NCI-H1417 treated with DMSO at 0.1 percent for 48 hours (cell line): Measurements from ENCODE around the gene VSIG10L2.

ENCODE experiments used
- DNase-seq: peaks from one replicate; lab custom pipeline; 2025; lab: John Stamatoyannopoulos, UW

Gene VSIG10L2

DNA sequence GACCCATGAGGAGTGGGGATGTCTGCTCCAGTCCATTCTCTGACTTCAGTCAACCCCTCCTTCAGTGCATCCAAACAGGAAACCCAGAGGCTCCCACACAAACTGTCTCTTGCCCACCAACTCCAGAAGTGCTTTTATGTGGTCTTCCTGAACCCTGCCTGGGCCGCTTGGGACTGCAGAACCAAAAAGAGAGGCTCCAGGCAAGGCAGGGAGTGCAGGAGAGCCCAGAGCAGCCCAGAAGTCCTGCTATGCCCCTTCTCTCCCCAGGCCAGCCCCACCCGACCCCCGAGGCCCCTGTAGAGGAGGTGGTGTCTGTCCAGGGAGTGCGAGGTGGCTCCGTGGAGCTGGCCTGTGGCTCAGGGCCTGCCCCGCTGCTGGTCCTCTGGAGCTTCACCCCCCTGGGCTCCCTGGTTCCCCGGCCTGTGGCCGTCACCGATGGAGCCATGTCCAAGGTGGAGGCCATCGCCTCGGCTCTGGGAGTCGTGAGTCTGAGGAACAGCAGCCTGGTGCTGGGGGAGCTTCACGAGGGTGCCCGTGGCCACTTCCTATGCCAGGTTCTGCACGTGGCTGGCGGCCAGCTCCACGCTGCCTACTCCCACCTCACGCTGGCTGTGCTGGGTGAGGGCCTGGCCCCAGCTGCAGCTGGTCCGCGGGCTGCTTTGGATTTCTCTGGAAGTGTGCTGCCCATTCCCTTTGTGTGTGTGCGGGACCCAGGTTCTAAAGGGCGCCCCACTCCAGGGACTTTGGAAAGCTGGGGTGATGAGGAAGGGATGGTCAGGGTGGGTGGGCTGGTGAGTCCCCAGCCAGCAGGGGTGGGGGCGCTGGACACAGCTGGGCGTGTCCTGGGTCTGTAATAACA, 1.8 kb downstream of the VSIG10L2 start:
- no peak for DNase-seq

GRCh38 chr11:125948278-125949051, 2.6 kb downstream of the VSIG10L2 start:
- no peak for DNase-seq

DNA sequence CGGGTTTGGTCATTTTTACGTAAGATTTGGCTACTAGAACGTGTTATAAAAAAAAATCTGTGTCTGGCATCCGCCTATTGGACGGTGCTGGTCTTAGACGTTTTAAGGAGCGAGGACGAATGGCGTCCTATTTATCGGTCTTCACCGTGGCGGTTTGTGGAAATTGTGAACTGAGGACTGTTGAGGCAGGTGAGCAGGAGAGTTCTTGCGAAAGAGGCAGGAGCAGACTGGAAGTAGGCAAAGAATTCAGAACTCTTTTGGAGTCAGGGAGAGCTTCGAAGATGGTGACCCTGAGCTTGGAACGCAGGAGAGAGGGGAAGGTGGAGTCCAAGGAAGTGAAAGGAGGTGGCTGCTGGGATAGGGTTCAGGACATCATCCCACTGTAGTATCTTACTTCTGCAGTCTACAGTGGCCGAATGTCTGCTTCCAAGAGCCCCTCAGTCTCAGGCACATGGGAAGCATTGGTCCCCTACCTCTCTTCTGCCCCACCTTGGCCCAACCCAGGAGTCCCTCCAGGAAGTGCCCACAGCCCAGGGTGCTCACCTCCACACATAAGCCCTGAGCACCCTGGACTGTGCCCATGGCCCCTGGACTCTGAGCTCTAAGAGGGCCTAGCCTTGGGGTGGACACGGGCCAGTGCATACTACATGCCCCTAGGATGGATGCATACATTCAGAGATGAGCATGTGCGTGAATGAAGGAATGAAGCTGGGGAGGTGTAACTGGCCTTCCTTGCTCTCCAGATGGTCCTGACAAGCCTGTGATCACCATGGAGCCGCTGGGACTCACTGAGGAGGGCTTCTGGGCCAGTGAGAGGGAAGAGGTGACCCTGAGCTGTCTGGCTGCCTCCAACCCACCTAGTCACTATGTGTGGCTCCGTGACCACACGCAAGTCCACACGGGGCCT, 3.7 kb downstream of the VSIG10L2 start:
- DNase-seq: no peak

DNA sequence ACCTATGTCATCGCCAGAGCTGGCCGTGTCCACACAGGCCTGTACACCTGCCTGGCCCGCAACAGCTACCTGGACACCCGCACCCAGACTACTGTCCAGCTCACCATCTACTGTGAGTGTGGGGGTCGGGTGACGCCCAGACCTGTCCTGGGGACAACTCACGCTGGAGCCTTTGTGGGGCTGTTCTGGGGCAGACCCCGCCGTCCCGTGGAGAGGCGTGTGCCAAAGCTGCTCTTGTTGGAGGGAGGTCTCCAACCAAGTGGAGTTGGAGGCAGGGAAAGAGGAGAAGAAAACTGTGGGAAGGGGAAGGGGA, 4.3 kb downstream of the VSIG10L2 start:
- DNase-seq: no peak

- no peak for DNase-seq
Observed at GRCh38 chr11:125950696-125951651, 5.1 kb downstream of the VSIG10L2 start.

GRCh38 chr11:125951731-125952130, 5.9 kb downstream of the VSIG10L2 start:
- DNase-seq: no peak

DNA sequence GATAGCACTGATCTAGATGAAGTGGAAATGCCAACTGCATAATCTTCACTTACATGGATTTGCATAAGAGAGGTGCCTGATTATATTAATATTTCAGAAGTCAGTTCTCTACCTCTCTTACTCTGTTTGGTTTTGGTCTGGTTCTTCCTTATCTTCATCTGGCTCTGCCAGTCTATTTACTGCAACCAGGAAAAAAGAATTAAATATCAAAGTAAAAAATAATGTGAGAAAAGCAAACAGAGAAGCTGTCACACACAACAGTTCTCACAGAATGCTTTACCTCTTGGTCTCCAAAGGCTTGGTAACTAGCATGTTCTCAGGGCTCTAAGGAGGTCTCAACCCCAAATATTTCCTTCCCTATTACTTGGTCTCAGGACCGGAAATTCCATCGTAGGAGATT, 6.7 kb downstream of the VSIG10L2 start:
- DNase-seq: no peak

DNA sequence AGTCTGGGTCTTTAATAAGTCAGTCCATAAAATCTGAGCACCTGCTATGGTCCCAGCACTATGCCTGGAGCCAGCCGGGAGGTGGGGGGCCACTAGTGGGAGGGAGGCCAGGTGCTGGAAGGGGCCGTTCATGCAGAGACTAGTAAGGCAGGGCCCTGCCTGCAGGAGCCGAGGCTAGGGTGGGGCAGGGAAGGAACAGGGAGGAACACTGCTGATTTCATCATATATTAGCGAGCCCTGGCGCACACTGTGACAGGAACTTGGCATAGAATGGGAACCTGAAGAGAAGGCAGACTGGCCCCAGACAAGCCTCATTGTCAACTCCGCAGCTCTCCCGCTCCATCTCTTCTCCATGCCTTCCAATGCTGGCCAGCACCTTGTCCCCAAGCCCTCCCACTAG, 7.1 kb downstream of the VSIG10L2 start:
- DNase-seq: no peak

DNA sequence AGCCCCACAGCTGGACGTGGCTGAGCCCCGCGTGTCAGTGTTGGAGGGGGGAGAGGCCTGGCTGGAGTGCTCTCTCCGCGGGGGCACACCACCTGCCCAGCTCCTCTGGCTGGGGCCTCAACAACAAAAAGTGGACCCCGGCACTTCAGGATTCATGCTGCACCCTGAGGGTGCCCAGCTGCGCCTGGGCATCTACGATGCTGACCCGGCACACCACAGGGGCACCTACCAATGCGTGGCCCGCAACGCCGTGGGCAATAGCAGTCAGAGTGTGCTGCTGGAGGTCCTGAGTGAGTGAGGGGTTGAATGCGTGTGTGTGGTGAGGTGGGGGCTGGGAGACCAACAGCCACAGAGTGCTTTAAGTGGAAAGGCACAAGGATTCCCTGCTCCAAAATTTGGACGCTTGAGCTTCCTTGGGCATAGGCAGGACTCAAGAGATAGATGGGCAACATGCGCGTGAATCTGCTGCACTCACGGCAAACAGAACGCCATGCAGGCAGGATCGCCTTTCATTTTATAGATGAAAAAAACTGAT, 7.6 kb downstream of the VSIG10L2 start:
- DNase-seq: no peak

DNA sequence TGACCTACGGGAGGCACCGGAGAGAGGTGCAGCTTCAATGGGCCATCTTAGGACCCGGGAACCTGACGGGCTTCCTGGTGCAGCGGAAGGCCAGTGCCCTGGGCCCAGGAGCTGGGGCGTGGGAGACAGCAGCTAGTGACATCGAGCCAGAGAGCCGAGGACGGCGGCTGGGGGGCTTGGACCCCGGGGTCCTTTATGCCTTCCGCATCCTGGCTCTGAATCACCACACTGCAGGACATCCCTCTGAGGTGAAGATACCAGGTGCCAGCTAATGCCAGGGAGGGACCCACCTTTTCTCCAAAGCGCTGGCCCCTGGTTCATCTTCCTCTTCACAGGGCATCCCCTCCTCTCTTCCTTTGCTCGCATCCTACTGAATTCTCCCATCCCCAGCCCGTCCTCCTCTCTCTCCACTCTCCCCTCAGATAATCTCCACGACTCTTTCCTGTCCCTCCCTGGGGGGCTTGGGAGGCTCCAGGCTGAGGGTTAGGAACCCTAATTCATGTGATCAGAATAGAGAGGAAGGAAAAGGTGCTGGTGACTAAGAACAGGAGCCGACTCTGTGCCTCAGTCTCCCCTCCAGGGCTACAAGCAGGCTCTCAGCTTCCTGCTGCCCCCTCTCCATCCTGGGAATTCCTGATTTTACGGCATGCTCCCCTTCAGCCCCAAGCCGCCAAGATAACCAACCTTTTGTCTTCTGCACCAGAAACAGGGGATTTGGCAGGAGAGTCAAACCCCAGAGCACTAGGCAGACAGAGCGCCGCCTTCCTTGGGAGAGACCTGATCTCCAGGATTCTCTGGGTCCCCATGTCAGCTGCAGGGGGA, 8.5 kb downstream of the VSIG10L2 start:
- DNase-seq: no peak

DNA sequence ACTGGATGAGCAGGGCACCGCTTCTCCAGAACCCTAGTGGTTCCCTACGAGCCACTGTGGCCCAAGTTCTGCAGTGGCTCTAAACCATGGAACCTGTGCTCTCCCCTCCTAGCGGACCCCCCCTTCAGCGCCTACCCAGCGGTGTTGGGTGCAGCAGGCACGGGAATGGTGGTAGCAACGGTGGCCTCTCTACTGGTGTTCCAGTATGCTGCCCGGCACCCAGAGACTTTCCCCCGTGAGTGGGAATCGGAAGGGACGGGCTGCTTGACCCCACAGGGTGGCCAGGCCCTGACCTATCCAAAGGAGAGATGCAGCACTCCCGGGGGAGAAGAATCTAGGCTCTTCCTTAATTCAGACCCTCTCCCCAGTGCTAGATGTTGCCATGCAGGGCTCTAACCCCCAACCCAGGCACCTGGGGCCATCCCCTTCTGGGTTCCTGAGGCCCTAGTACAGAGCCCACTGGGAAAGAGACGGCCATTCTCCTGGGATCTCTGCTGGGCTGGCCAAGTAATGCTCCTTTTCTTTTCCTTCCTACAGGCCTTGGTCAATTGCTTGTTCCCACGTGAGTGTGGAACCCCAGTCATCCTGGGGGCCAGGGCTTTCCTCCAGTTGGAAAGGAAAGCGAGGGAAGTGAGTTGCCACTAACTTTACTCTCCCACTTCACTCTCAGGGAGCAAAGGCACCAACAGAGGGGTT, 9.2 kb downstream of the VSIG10L2 start:
- DNase-seq: no peak

DNA sequence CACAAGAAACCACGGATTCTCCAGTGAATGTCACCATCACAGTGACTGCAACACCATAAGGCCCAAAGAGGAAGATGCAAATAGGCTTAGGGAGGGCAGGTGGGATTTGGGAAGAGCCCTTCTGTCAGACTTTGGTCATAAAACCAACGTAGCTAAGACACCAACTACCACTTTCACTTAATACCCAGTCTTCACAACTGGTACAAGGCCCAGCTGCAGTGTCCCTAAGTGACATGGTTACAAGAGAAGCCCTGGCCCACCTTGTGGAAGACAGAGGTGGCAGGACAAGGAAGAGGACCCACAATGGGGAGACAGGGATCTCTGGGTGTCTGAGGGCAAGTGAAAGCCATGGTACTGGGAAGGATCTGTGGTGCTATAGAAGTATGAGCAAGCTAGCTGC, 10.0 kb downstream of the VSIG10L2 start:
- DNase-seq: no peak

DNA sequence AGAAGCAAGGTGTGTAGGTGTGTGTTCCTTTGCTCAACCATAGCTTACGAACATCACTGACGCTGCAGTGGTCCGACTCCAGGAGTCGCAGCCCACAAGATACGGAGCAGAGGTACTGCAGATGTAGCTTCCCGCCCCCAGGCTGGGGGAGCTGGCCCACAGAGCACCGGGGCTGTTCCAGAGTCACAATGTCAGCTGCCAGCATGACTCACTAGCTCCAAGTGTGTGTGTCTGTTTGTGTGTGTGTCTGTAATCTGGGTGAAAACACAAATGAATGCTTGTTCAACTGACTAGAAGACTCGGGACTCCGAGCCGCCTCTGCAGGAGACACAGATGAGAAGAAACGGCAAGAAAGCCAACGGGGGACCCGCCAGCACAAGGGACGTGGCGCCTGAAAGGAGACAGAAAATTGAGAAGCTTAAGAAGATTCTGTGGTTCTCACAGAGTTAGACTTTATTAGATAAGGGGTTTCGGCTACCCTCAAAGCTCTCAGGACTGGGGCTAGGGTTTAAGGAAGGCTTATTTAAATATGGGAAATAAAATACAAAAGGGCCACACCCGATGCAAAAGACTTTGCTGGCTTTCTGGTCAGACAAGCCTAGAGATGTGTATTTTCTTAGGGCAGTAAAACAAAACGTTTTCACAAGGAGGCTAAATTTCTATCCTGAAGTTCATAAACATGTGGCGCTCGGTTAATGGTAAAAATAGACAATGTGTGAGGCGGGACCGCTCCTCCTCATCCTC, 10.7 kb downstream of the VSIG10L2 start:
- no peak for DNase-seq

DNA sequence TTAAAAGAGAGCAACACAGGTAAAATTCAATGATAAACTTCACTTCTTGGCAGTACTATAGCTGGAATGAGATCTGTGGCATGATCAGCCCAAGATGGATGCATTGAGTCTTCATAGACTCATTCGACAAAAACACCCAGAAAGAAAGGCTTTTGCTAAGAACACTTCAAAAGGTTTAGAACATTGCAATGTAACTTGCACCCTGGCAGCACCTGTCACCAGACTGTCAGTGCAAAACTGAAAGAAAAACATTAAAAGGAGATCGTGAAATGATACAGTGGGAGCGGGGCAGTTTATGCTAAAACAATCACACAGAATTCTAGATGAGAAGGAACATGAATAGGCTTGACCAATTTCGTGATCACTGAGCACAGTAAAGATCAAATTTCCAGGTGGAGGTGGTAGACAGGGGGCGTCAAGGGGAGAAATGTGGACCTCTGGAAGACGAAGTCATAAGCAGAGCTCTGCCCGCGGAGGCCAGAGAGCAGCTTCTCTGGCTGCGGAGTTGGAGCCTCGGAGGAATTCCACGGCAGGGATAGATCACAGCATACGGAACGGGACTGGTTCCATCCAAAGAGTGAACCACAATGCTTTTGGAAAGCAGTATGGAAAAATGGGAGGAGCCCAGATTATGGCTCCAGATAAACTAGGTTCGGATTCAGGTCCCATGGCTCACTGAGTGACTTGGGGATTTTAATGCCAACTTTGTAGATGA, 11.9 kb downstream of the VSIG10L2 start:
- DNase-seq: no peak

GRCh38 chr11:125958872-125959400, 13.1 kb downstream of the VSIG10L2 start:
- no peak for DNase-seq

DNA sequence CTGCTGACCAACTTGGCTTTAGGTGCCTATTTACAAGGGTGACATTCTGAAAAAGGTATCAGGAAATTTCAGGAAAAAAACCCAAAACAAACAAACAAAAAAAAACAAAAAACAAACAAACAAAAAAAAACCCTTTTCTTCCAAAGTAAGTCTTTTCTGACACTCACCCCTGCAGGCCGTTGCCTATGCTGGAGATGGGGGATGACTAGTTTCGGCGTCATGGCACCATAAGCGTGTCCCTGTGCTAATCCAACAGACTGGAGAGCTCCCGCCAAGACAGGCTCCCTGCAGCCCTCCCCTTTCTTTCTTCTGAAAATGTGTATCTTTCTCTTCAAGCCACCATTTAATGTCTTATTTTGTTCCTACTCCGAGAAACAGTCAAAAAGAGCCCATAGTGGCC, 13.7 kb downstream of the VSIG10L2 start:
- no peak for DNase-seq

DNA sequence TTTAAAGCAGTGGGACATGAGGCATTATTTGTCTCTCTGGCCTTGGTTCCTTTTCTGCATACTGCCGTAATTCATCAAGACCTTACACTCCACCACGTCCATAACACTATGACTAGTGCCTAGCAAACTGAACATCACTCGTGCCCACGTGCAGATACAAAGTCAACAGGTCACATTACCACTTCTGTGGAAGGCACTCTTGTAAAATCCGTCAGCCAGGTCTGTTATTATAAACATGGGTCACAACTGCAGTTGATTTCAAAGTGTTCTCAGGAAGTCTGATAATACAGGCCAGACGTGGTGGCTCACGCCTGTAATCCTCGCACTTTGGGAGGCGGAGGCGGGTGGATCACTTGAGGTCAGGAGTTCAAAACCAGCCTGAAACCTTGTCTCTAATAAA, 14.1 kb downstream of the VSIG10L2 start:
- DNase-seq: no peak

GRCh38 chr11:125960771-125961170, 14.9 kb downstream of the VSIG10L2 start:
- no peak for DNase-seq
